ENCODE measurements around the gene TOGARAM1. TPM values are rescaled to one million over a fixed set of nuclear protein-coding genes. Genes with fewer than 3 reads are reported as not detected.

Gene TOGARAM1
- total and polyA plus RNA-seq, 12 donors = 3.7 to 25.2 (median 21.8) TPM

GRCh38 chr14:45082420-45082819 is 120.4 kb downstream of the TOGARAM1 start:
- Histone ChIP-seq H3K9me3 (no peaks in the 10 kb centered on the region), H3K27me3 (no peaks in the 10 kb centered on the region), H3K36me3 (no peaks in the 10 kb centered on the region), H3K27ac (no peak overlapping the region), H3K4me3 (no peak overlapping the region), H3K4me1 (peaks cover 0 to 35% (median 27%) of the 10 kb centered on the region in 9 donors)
- intact Hi-C loops (cut with DNase I) = loop anchor here in 5 of 10 donors (5.0 to 10.0 kb wide), 3 partner anchors 52 to 120 kb away; partner anchors contain the start of genes KLHL28 (in 4 of the 5), TOGARAM1 (in 4 of the 5), FANCM (in 2 of the 5) and FKBP3 (in 2 of the 5)
- DNase-seq = no peak
- WGBS, 2 donors = 81 to 87% methylated on average over 2 of the region's 2 CpGs
- ATAC-seq = no peak
- TF ChIP-seq CTCF (IDR thresholded peaks at IDR 0.05) = no peak

- H3K4me3 ChIP-seq = peak overlapping the region; percentile 23 to 89 (median 74)
- H3K9me3 ChIP-seq = no peaks in the 10 kb centered on the region
- ATAC-seq = no peak
- intact Hi-C loops (cut with DNase I) = loop anchor here in 5 of 10 donors (5.0 to 10.0 kb wide), 3 partner anchors 51 to 121 kb away; partner anchors contain the start of genes KLHL28 (in 4 of the 5), TOGARAM1 (in 4 of the 5), FANCM (in 2 of the 5) and FKBP3 (in 2 of the 5)
- H3K36me3 ChIP-seq = no peaks in the 10 kb centered on the region
- peaks cover 0 to 47% (median 35%) of the 10 kb centered on the region in 9 donors for H3K4me1 ChIP-seq
- no peak for DNase-seq
- WGBS, 2 donors = 3 to 4% methylated on average over 10 of the region's 10 CpGs
- H3K27ac ChIP-seq = peak overlapping the region in 8 of 10 donors; percentile 22 to 91 (median 80)
- no peaks in the 10 kb centered on the region for H3K27me3 ChIP-seq
- TF ChIP-seq CTCF (IDR thresholded peaks at IDR 0.05) = no peak
Observed at GRCh38 chr14:45083617-45083975, 121.6 kb downstream of the TOGARAM1 start.

GRCh38 chr14:45083976-45084722 is 122.2 kb downstream of the TOGARAM1 start, which contains the start of gene PRPF39:
PRPF39 (plus strand) TSS chr14:45084116; CDS start chr14:45095240, 11,124 bp downstream.
- H3K36me3 ChIP-seq = no peaks in the 10 kb centered on the region
- H3K9me3 ChIP-seq = no peaks in the 10 kb centered on the region
- intact Hi-C loops (cut with DNase I) = loop anchor here in 5 of 10 donors (2.0 to 10.0 kb wide), 4 partner anchors 51 to 122 kb away; partner anchors contain the start of genes KLHL28 (in 4 of the 5), TOGARAM1 (in 4 of the 5), FANCM (in 3 of the 5) and FKBP3 (in 3 of the 5)
- no peak for TF ChIP-seq CTCF (IDR thresholded peaks at IDR 0.05)
- 0 to 1% methylated on average over 49 of the region's 49 CpGs for WGBS, 2 donors
- no peaks in the 10 kb centered on the region for H3K27me3 ChIP-seq
- peak within 1 kb of the TSS; percentile 63 to 89 (median 74) for H3K4me3 ChIP-seq
- DNase-seq = peak; percentile 94 to 96
- peaks cover 0 to 53% (median 40%) of the 10 kb centered on the region in 9 donors for H3K4me1 ChIP-seq
- peak within 1 kb of the TSS; percentile 35 to 91 (median 78) for H3K27ac ChIP-seq
- peak; percentile 99 to 100 (median 100) for ATAC-seq

DNA sequence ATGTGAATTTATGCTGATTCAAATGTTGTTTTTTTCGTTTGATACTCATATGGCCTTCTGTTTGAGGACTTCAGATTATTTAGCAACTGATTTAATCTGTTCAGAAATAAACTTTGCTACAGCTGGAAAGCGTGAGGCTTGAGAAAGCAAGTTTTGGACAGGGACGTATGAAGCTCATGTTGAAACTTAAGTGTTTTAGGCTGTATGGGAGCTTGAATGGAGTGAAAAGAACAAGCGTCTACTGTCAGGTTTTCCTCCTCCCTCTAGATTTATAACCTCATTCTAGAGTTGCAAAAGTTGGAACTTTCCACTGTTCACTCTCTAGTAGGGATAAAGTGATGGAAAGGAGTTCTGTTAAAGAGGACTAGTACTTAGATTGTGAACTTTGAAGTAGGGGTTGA is 123.0 kb downstream of the TOGARAM1 start:
- TF ChIP-seq CTCF (IDR thresholded peaks at IDR 0.05) = no peak
- WGBS, 2 donors = 1 to 5% methylated on average over 4 of the region's 4 CpGs
- peak in 1 of 8 donors; percentile 13 for ATAC-seq

More for the DNA sequence above, 123.0 kb downstream of the TOGARAM1 start:
- Histone ChIP-seq H3K27ac (peak overlapping the region in 9 of 10 donors; percentile 35 to 91 (median 78)), H3K9me3 (no peaks in the 10 kb centered on the region), H3K4me1 (peaks cover 0 to 61% (median 44%) of the 10 kb centered on the region in 9 donors), H3K36me3 (no peaks in the 10 kb centered on the region), H3K27me3 (no peaks in the 10 kb centered on the region), H3K4me3 (peak overlapping the region; percentile 63 to 89 (median 74))
- DNase-seq = no peak
- intact Hi-C loops (cut with DNase I) = loop anchor here in 5 of 10 donors (2.0 to 10.0 kb wide), 4 partner anchors 50 to 123 kb away; partner anchors contain the start of genes KLHL28 (in 4 of the 5), TOGARAM1 (in 4 of the 5), FANCM (in 3 of the 5) and FKBP3 (in 3 of the 5)
